ENCODE data around the gene SDR42E2. TPM values are rescaled to one million over a fixed set of nuclear protein-coding genes. Genes with fewer than 3 reads are reported as not detected.

The SDR42E2 gene
- total and polyA plus RNA-seq, 2 of the 4 experiments (the other 2 are of a cell fraction), result not detected

DNA sequence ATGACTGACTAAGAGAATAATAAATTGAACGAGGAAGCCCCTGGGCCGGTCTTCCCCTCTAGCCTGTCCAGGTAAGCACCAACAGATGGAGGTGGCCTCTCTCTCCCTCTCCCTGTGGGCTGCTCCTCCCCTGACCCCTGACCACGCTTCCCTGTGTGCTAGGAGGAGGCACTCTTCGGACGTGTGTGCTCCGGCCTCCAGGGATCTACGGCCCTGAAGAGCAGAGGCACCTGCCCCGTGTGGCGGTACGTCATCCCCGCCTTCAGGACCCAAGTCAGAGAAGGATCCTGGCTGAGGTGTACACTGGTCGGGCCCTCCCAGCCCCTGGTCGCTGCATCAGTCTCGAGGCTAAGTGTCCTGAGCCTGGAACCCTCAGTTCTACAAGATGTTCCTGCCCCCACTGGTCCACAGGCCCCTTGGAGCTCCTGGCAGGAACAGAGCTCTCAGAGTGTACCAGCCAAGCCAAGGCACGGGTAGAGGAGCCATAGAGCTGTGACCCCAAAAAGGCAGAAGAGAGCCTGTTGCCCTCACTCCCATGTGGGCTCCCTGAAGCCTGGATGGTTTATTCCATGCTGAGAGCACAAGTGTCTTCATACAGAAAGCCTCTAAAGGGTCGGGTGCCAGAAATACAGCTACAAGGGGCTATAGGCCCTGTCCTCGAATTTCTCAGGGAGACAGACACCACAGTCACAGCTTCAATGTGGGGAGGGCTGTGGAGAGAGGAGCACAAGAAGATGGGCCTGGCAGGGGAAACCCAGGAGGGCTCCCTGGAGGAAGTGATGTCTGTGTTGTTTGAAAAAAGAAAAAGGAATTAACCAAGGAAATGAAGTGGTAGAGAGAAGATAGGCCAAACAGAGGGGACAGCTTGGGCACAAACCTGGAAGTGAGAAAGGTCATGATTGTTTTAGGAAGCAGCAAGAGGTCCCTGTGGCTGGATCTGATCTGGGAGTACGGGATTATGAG, 15.9 kb downstream of the SDR42E2 start:
- no peak overlapping the region for H2AK5ac ChIP-seq (ENCODE audit: low read depth, low read length)
- no peak overlapping the region for H3K18ac ChIP-seq (ENCODE audit: low read depth, low read length)
- 59% methylated on average over 9 of the region's 18 CpGs; no CpG with 5 or more reads in 1 of the 2 experiments for WGBS, 2 experiments (ENCODE audit: extremely low coverage in 2 of 2, insufficient read length in 1 of 2)
- ATAC-seq (ENCODE audit: low read depth) (no peak), DNase-seq (no peak)
- TF ChIP-seq, protein P1, sequence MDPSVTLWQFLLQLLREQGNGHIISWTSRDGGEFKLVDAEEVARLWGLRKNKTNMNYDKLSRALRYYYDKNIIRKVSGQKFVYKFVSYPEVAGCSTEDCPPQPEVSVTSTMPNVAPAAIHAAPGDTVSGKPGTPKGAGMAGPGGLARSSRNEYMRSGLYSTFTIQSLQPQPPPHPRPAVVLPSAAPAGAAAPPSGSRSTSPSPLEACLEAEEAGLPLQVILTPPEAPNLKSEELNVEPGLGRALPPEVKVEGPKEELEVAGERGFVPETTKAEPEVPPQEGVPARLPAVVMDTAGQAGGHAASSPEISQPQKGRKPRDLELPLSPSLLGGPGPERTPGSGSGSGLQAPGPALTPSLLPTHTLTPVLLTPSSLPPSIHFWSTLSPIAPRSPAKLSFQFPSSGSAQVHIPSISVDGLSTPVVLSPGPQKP (IDR thresholded peaks at IDR 0.05; ENCODE audit: borderline replicate concordance, low read depth, low read length), result no peak
- TF ChIP-seq SMC3 (IDR thresholded peaks at IDR 0.05; ENCODE audit: low read depth, low read length), result no peak
- TF ChIP-seq MAZ (IDR thresholded peaks at IDR 0.05; ENCODE audit: borderline replicate concordance, low read depth, low read length), result no peak
- no peak for TF ChIP-seq FOS (IDR thresholded peaks at IDR 0.05; ENCODE audit: low read depth, low read length)
- no peak for TF ChIP-seq CEBPB (IDR thresholded peaks at IDR 0.05; ENCODE audit: low read depth, low read length)
- no peak overlapping the region for H3K4me2 ChIP-seq (ENCODE audit: low read depth, low read length)
- no peak overlapping the region for H2BK15ac ChIP-seq (ENCODE audit: low read depth, low read length)
- dilution Hi-C loops (cut with HindIII; ENCODE audit: low sequenced_read_pairs, unreplicated experiment) (no loop called here), intact Hi-C loops (cut with micrococcal nuclease) (no loop called here), in situ Hi-C loops (cut with MboI; ENCODE audit: low sequenced_read_pairs) (no loop called here)
- H3K4ac ChIP-seq (ENCODE audit: low read depth, low read length), result no peak overlapping the region
- no peak overlapping the region for H2BK20ac ChIP-seq (ENCODE audit: low read depth, low read length)
- H3K79me1 ChIP-seq (ENCODE audit: low read depth in 1 of 2, low read length in 2 of 2), result no peaks in the 10 kb centered on the region
- BruUV-seq (replicated peaks), result no TSS peak
- no peak overlapping the region for H3K23ac ChIP-seq (ENCODE audit: low read depth, low read length)
- no peak overlapping the region for H3K56ac ChIP-seq (ENCODE audit: extremely low read depth, insufficient read depth, low read length)
- no peaks in the 10 kb centered on the region for H4K20me1 ChIP-seq (ENCODE audit: insufficient read depth, low read length)
- no peak overlapping the region for H3K14ac ChIP-seq (replicated peaks; ENCODE audit: low read depth, low read length)
- H3K4me1 ChIP-seq (ENCODE audit: control insufficient read depth, insufficient read depth, low read length), result no peaks in the 10 kb centered on the region
- H4K5ac ChIP-seq (ENCODE audit: low read depth, low read length), result no peak overlapping the region
- H3K9me1 ChIP-seq (ENCODE audit: insufficient read depth, low read length), result no peaks in the 10 kb centered on the region
- no peaks in the 10 kb centered on the region for H3K36me3 ChIP-seq (ENCODE audit: control insufficient read depth, insufficient read depth, low read length)
- POLR2A ChIA-PET (ENCODE audit: unreplicated experiment), result no interaction called here
- no peaks in the 10 kb centered on the region for H3K9me3 ChIP-seq (ENCODE audit: control insufficient read depth, insufficient read depth, low read length)
- H4K91ac ChIP-seq (ENCODE audit: insufficient read depth, low read depth, low read length), result no peak overlapping the region
- H3K27ac ChIP-seq (ENCODE audit: insufficient read depth, low read length), result no peak overlapping the region
- no peak overlapping the region for H2BK5ac ChIP-seq (ENCODE audit: low read depth, low read length, poor library complexity, severe bottlenecking)
- H3K9ac ChIP-seq (ENCODE audit: low read depth, low read length), result no peak overlapping the region
- H3K27me3 ChIP-seq (ENCODE audit: control insufficient read depth, insufficient read depth, low read length), result peaks cover 27% of the 10 kb centered on the region
- no peak overlapping the region for H2AFZ ChIP-seq (replicated peaks; ENCODE audit: low read length, poor library complexity)
- H3K4me3 ChIP-seq (ENCODE audit: insufficient read depth, low read depth, low read length), result no peak overlapping the region
- CTCF ChIA-PET, result interaction anchor here (0.6 kb wide), 1 partner anchor 160 kb away, joined by 4 read pairs; no protein-coding TSS in a partner anchor
- no peak overlapping the region for H4K8ac ChIP-seq (ENCODE audit: low read depth in 2 of 2, low read length in 2 of 2)
- H2BK120ac ChIP-seq (ENCODE audit: low read depth, low read length), result no peak overlapping the region
- H2AK9ac ChIP-seq (replicated peaks; ENCODE audit: low read depth, low read length, poor library complexity), result no peak overlapping the region

Data from IMR-90 (cell line).